Colonic mucosa (tissue), 4 donors: ENCODE measurements around the gene CAMTA1. TPM values are rescaled to one million over a fixed set of nuclear protein-coding genes. Genes with fewer than 3 reads are reported as not detected.

ENCODE experiments used
- DNase-seq: peaks from one replicate; pipeline ENCODE4 v3.0.0-alpha.2; 2020
- H3K27ac ChIP-seq: fragments of 200-600 bp; one replicate; pipeline ENCODE4 v1.8.0; 2021
- H3K27me3 ChIP-seq: fragments of 200-600 bp; one replicate; pipeline ENCODE4 v1.8.0; 2021
- H3K36me3 ChIP-seq: fragments of 200-600 bp; one replicate; pipeline ENCODE4 v1.8.0; 2021
- H3K4me1 ChIP-seq: fragments of 200-600 bp; one replicate; pipeline ENCODE4 v1.8.0; 2021; ENCODE audit warnings: mild to moderate bottlenecking
- H3K4me3 ChIP-seq: fragments of 200-600 bp; one replicate; pipeline ENCODE4 v1.8.0; 2021
- H3K9ac ChIP-seq, 2 donors: one replicate each; pipeline ENCODE4 v1.7.0; 2013; ENCODE audit warnings: control low read depth in 2 of 2, low read depth in 2 of 2, low read length in 2 of 2
- H3K9me3 ChIP-seq: fragments of 200-600 bp; one replicate; pipeline ENCODE4 v1.8.0; 2021
- CTCF ChIP-seq: fragments of 200-600 bp; IDR thresholded peaks from one replicate; pipeline ENCODE4 v1.8.0; 2022; ENCODE audit warnings: antibody characterized with exemption, mild to moderate bottlenecking
- intact Hi-C: fragments of 100-400 bp; cut with DNase I; formaldehyde crosslinking; loops from one replicate; pipeline ENCODE4 v1.14.1; 2022
- total RNA-seq, 2 donors: library from RNA; stranded (reverse); fragmentation: NEBNext Ultra II Directional in 1 of 2; extraction: Animal tissue kit (Norgen Biotek cat#: 25700) in 1 of 2; gene quantifications; one replicate each; pipeline ENCODE4 v1.2.1, GENCODE V29; 2021
- donor health status: healthy.
- donor health status: DM: no; HTN: no; CAD: no.
- donor health status: DM: no; HTN: no; CAD: no.

The CAMTA1 gene
- total RNA-seq, 2 donors from 2014 or later, result 76.8 to 92.8 TPM

GRCh38 chr1:7250176-7250575 is 464.9 kb downstream of the CAMTA1 start:
- Histone ChIP-seq H3K9me3 (no peaks in the 10 kb centered on the region), H3K27me3 (no peaks in the 10 kb centered on the region)
- intact Hi-C loops, result no loop called here

GRCh38 chr1:7250597-7251453 is 465.6 kb downstream of the CAMTA1 start:
- Histone ChIP-seq H3K4me3 (no peak overlapping the region), H3K27me3 (no peaks in the 10 kb centered on the region), H3K9me3 (no peaks in the 10 kb centered on the region), H3K4me1 (no peaks in the 10 kb centered on the region), H3K9ac (no peak overlapping the region), H3K36me3 (no peaks in the 10 kb centered on the region), H3K27ac (no peak overlapping the region)
- peak; percentile 6 for DNase-seq
- TF ChIP-seq CTCF, result no peak
- intact Hi-C loops, result no loop called here

More at GRCh38 chr1:7250176-7250575, 464.9 kb downstream of the CAMTA1 start:
- TF ChIP-seq CTCF, result no peak
- H3K4me3 ChIP-seq, result no peak overlapping the region
- no peaks in the 10 kb centered on the region for H3K36me3 ChIP-seq
- DNase-seq, result peak; percentile 7
- H3K9ac ChIP-seq, result no peak overlapping the region
- H3K4me1 ChIP-seq, result no peaks in the 10 kb centered on the region
- no peak overlapping the region for H3K27ac ChIP-seq

GRCh38 chr1:7251454-7251800 is 466.2 kb downstream of the CAMTA1 start:
- H3K9me3 ChIP-seq, result no peaks in the 10 kb centered on the region
- intact Hi-C loops, result no loop called here
- TF ChIP-seq CTCF, result no peak
- no peaks in the 10 kb centered on the region for H3K36me3 ChIP-seq
- no peaks in the 10 kb centered on the region for H3K27me3 ChIP-seq
- no peaks in the 10 kb centered on the region for H3K4me1 ChIP-seq
- peak; percentile 4 for DNase-seq
- no peak overlapping the region for H3K9ac ChIP-seq
- no peak overlapping the region for H3K4me3 ChIP-seq
- no peak overlapping the region for H3K27ac ChIP-seq

GRCh38 chr1:7252411-7253117 is 467.3 kb downstream of the CAMTA1 start:
- no peak for TF ChIP-seq CTCF
- H3K4me1 ChIP-seq, result no peaks in the 10 kb centered on the region

GRCh38 chr1:7253118-7253480 is 467.8 kb downstream of the CAMTA1 start:
- Histone ChIP-seq H3K4me1 (no peaks in the 10 kb centered on the region), H3K27ac (no peak overlapping the region), H3K9me3 (no peaks in the 10 kb centered on the region), H3K9ac (no peak overlapping the region), H3K27me3 (no peaks in the 10 kb centered on the region), H3K36me3 (no peaks in the 10 kb centered on the region), H3K4me3 (no peak overlapping the region)
- no peak for TF ChIP-seq CTCF
- no peak for DNase-seq
- intact Hi-C loops, result no loop called here

More at GRCh38 chr1:7252411-7253117, 467.3 kb downstream of the CAMTA1 start:
- intact Hi-C loops, result no loop called here
- Histone ChIP-seq H3K36me3 (no peaks in the 10 kb centered on the region), H3K27ac (no peak overlapping the region), H3K4me3 (no peak overlapping the region), H3K9me3 (no peaks in the 10 kb centered on the region), H3K9ac (no peak overlapping the region), H3K27me3 (no peaks in the 10 kb centered on the region)
- DNase-seq, result peak; percentile 8
